ENCODE results near the gene NPAS4.
"Not testable (repeated sequence)": the region's sequence is repeated elsewhere in the genome, so short reads cannot be mapped to it uniquely, and the experiment has no call there.

The NPAS4 gene

DNA sequence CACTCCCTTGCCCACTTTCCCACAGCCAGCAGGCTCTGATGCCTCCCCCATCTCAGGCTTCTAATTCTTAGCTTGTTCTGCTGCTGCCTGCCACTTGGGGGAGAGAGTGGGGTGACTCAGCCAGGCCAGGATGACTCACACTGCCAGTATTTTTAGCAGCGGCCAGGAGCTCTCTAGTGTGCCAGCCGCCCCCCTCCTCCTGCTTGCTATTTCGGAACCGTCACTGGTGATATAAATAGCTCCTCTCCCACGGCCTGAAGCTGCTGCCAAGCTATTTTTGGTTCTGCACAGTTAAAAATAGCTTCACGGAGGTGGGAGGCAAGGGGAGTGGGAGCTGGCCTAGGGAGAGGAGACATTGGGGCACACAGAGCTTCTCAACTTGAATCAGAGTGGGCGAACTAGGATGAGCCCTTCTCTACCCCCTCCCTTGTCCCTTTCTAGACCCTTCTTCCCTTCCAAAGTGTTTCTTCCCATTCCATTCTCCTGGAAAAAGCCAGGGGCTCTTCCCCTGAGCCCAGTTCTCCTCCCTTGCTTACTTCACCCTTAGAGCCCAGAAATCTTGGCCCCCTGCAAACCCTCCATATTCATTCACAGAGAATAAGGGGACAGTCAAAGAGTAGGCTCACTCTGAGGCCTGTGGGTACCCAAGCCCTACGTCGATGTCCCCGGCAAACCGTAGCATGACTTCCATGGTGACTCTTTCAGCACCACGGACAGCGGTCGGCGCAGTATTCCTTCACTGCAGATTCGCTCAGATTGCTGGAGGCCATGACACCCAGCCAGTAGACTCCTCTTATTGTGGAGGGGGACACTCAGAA, 2.5 kb upstream of the NPAS4 start:
- peak; percentile 95 for DNase-seq

DNA sequence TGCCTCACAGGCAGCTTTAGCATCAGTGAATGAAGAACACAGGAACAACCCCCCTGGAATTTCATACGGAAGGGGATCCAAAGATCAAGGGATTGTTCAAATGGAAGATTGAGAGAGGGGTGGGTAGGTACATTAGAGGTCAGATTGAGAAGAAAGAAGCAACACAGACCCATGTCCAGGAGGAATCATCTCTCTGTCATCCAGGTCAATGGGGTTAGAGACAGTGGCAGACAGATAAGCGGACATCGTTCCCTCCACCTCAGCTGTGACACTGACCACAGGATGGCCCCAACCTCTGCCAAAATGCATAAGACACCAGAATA, 1.9 kb upstream of the NPAS4 start:
- DNase-seq, result no peak

DNA sequence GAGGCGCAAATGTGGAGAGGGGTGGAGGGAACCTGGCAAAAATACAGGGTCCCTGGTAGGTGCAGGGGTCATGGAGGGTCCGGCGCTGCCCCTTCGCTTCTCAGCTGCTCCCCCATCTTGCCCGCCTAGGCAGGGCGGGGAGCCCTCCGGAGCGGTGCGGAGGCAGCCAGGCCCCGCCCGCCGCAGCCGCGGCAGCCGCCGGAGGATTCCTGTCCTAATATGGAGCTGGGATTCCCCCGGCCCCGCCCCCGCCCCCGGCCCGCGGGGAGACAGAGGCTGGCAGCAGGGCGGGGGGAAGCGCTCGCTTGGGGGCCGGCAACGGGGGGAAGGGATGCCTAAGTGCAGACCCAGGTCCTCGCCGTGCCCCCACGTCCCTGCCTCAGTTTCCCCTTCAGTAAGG, 1.0 kb upstream of the NPAS4 start:
- DNase-seq, result no peak

GRCh38 chr11:66421492-66422205, 814 bp downstream of the NPAS4 start:
- DNase-seq, result no peak

- no peak for DNase-seq
Measured at GRCh38 chr11:66426314-66426713, 5.5 kb downstream of the NPAS4 start.

DNA sequence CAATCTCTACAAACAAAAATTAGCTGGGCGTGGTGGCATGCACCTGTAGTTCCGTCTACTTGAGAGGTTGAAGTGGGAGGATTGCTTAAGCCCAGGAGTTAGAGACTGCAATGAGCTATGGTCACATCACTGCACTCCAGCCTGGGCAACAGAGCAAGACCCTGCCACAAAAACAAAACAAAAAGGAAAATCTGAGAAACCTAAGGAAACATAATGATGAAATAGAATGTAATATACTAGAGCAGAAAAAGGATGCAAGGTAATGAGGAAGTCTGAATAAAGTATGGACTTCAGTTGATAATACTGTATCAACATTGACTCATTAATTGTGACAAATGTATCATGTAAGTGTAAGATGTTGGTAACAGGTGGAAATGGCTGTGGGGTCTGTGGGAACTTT, 8.1 kb downstream of the NPAS4 start:
- no peak for DNase-seq

- peak; percentile 47 for DNase-seq
Measured at GRCh38 chr11:66429983-66430602, 9.3 kb downstream of the NPAS4 start.

- DNase-seq, result not testable (repeated sequence)
Measured at GRCh38 chr11:66431287-66431686, 10.5 kb downstream of the NPAS4 start.

DNA sequence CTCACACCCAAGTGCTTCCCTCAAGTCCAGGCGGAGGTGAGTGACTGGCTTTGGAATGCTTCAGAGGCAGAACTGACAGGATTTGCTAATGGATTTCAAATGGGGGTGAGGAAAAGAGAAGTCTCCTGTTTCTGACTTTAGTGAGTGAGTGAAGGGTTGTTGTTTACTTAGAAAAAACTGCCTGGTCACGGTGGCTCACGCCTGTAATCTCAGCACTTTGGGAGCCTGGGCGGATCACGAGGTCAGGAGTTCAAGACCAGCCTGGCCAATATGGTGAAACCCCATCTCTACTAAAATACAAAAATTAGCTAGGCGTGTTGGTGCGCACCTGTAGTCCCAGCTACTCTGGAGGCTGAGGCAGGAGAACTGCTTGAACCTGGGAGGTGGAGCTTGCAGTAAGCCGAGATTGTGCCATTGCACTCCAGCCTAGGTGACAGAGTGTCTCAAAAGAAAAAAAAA, 11.1 kb downstream of the NPAS4 start:
- not testable (repeated sequence) for DNase-seq

DNA sequence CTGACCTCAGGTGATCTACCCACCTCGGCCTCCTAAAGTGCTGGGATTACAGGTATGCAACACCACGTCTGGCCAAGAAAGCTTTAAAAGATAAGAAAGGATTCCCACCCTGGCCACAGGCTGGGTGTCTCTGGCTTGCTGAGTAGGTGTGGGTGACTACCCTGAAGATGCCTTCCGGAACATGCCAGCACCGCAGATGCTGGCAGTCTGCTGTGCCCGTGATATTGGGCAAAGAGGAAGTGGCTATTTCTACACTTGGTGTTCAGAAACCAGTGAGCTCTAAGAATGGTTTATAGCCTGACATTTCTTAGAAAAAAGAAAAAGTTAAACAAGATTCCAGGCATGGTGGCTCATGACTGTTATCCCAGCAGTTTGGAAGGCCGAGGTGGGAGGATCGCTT, 11.8 kb downstream of the NPAS4 start:
- no peak for DNase-seq

DNA sequence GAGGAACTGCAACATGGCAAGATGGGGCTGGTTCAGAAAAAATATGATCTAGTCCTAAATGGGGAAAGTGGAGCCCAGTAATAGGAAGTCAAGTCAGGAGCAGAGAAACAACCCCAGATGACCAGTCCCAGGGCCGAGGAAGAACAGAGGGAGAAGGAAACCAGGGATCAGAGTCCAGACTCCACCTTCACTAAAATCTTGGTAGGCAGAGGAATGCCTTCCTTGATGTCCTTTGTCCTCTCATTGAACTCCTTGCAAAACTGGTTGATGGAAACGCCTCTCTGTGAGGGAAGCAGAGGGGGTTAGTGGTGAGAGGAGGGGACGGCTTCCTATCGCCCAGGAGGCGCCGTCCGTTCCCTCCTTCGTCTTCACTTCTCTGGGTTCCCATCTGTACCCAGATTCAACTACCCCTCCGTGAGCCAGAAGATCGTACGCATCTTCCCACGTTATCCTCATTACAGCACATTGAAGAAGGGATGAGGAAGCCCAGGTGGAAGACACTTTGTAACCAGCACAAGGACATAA, 17.2 kb downstream of the NPAS4 start:
- no peak for DNase-seq

DNA sequence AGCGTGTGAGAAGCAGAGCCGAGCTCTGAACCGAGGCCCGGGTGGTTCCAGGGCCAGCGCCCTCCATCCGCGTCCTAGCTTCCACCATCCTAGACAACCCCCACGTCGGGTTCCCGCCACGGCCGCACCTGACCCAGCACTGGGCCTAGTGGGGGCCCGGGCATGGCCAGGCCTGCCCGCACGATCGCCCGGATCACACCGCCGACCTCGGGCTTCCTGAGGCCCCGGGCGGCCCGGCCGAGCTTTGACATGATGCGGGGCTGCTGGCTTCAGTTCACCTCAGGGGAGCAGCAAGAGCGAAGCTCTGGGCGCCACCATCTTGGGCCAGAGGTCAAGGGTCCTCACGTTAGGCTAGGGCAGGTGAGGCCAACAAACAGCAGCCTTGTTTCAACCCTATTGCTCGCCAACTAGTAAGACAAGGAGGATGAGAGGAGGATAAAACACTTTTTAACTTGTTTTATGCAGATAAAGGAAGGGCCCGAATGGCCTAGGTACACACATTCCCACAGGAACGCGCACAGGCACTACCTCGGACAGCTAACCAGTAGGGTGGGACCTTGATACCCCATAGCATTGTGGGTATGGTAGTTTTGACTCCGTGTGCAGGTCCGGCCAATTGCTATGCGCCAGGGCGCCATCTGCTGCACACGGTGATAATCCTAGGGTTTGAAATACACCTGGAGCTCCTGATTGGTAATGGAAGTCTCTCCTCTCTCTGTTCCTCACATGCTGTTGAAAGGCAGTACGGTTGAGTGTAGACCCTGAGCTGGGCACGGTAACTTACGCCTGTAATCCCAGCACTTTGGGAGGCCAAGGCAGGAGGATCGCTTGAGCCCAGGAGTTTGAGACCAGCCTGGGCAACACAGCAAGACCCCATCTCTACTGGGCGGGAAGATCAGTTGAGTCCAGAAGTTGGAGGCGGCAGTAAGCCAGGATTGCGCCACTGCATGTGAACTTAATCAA, 17.9 kb downstream of the NPAS4 start, which contains the start of gene MRPL11:
Gene MRPL11, minus strand, starts transcription at position 345 of the 963 bp plus-strand sequence. Its CDS starts 94 bp downstream, at position 251.
- peak; percentile 92 for DNase-seq

DNA sequence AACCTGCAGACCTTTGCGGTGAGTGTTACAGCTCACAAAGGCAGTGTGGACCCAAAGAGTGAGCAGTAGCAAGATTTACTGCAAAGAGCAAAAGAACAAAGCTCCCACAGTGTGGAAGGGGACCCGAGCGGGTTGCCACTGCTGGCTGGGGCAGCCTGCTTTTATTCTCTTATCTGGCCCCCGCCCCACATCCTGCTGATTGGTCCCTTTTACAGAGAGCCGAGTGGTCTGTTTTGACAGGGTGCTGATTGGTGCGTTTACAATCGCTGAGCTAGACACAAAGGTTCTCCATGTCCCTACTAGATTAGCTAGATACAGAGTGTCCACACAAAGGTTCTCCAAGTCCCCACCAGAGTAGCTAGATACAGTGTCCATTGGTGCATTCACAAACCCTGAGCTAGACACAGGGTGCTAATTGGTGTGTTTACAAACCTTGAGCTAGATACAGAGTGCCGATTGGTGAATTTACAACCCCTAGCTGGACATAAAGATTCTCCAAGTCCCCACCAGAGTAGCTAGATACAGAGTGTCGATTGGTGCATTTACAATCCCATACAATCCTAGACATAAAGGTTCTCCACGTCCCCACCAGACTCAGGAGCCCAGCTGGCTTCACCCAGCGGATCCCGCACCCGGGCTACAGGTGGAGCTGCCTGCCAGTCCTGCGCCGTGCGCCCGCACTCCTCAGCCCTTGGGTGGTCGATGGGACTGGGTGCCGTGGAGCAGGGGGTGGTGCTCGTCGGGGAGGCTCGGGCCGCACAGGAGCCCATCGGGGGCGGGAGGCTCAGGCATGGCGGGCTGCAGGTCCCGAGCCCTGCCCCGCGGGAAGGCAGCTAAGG, 19.5 kb downstream of the NPAS4 start:
- DNase-seq, result not testable (repeated sequence)

- DNase-seq, result not testable (repeated sequence)
Measured at GRCh38 chr11:66440940-66441282, 20.1 kb downstream of the NPAS4 start.

DNA sequence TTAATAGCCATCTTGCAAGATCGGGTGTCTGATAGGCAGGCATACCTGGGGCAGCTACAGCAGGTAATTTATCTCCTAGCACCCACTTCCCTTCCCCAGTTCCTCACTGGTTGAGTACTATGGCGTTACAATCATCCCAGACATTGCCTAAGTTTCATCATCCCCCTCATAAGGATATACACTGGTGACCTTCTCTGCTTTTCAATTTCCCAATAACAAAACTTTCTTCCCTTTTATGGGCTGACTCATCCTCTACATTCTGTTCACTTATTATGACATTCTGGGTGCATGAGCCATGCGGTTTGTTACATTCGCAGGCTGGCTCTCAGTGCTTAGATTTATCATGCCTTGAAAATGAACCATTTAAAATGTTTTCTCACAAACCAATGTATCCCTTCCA, 22.8 kb downstream of the NPAS4 start:
- no peak for DNase-seq

DNA sequence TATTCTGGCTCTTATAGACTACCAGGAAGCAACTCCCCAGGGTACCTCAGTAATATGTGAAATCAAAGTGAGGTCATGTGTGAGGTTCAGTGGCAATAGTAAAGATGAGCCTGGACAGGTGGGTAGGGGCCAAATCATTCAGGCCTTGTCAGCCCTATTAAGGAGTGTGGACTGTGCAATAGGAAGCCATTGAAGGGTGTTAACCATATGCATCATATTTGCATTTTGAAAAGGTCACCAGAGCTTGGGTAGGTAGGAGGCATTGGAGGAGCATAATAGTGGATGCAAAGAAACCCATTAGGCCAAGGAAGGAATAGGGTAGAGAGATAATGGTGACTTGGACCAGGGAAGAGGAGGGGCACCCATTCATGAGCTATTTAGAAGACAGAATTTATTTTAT, 26.2 kb downstream of the NPAS4 start:
- no peak for DNase-seq

DNA sequence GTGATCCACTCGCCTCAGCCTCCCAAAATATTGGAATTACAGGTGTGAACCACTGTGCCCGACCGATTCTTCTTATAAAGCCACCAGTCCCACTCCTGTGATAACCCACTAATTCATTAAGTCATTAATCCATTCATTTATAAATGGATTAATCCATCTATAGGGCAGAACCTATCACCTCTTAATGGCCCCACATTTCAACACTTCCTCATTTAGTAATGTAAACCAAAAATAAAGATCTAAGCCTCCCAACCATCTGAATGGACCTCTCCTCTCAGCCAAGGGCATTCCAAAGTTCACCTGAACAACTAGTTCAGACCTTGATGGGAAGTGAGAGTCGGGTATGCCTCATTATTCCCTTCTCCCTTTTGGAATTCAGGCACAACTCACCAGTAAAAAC, 27.7 kb downstream of the NPAS4 start:
- DNase-seq, result no peak

GRCh38 chr11:66450560-66450959, 29.7 kb downstream of the NPAS4 start:
- DNase-seq, result no peak

GRCh38 chr11:66451663-66452062, 30.8 kb downstream of the NPAS4 start:
- no peak for DNase-seq

DNA sequence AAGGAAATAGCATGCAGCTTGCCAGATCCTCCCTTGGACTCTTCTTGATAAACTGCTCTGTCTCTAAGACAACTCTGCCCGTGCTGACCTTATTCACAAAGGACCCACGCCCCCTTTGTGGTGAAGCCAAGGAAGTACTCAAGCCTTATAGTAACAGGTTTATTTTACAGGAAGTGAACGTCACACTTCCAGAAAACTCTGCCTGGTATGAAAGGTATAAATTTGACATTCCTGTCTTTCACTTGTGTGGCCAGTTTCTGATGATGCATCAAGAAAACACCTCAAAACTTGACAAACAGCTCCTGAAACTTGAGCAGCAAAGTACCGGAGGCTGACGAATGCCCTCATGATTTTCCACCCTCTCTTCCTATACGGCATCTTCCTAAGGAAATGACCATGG, 33.4 kb downstream of the NPAS4 start:
- no peak for DNase-seq

DNA sequence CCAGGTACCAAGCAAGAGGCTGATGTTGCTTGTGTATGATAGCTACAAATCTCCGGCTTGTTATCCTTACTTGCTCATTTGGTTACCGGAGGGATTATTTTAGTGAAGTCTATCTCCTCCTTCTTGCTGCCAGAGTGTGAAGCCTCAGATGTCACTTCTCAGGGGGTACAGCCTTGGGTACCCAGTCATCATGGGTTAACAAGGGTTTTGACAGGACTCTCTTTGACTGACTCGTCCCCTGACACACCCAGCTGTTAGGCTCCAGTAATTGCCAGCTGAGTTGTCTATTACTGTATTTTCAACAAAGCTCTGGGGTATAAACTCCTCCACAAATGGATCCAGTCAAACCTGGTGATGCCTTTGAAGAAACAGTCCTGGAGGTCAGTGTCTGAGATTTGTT, 34.0 kb downstream of the NPAS4 start:
- DNase-seq, result no peak

GRCh38 chr11:66457826-66458225, 37.0 kb downstream of the NPAS4 start:
- DNase-seq, result no peak

Data from NCI-H446 treated with DMSO at 0.1 percent for 48 hours (cell line).